ENCODE results near the gene EEF1A2.
"Not testable (repeated sequence)": the region's sequence is repeated elsewhere in the genome, so short reads cannot be mapped to it uniquely, and the experiment has no call there.

The EEF1A2 gene

GRCh38 chr20:63519668-63520503 is 21.0 kb upstream of the EEF1A2 start:
- DNase-seq: peak; percentile 69

GRCh38 chr20:63518946-63519667 is 20.2 kb upstream of the EEF1A2 start:
- DNase-seq: no peak

DNA sequence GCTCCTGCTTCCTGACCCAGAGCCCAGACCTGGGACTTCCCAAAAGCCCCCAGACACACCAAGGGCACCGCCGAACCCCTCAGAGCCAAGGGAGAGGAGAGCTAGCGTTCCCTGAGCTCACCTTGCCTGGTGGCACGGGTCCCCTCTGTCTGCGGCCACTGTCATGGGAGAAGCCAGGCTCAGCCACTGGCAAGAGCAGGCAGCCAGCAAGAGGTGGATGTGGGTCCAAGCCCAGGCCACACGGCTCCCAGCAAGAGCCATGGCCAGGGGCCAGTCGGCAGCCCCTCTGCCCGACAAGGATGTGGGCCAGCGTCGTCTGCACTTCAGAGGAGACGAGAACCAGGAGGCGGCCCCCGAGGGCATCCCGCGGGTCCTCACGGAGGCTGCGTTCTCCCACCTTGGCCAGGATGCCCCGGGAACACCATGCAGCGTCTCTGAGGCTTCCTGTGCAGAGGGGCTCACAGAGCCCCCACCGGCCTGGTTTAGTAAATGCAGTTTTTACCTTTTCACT is 19.5 kb upstream of the EEF1A2 start:
- DNase-seq: no peak

DNA sequence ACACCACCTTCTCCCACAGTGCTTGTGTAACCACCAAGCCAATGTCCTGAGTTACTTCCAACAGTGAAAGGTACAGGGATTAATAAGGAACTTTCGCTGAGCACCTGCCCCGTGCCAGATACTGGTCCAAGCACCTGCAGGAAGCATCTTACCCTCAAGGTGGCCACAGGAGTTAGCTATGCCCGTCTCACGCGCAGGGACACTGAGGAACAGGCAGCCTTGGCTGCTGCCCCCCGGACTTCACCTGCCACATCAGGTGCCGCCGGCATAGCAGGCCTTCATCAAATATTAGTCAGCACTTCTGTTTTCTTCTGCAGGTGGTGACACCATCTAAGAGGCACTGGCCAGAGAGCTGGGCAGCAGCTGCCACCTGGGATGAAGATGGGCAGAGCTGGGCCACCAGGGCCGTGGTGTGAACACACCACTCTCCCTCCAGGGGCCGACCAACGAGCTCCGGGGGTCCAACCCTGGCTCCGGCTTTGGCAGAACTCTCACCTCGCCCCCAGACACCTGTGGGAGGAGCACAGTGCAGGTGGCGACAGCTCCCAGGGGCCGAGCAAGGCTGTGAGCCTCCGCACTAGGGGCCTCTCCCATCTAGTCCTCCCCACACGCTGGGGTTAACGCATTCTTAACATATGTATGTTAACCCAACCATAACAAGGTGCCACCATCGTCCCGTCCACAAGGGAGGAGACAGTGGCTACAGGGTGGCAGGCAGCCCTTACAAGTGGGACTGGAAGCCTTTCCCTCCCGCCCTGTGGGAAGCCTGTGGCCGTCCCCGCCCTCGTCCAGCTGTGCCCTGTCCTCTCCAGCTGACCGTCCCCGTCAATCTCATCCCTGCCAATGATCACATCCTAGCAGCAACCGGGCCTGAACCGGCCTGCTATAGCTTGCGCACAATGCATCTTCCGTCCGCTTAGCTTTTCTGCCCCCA is 18.8 kb upstream of the EEF1A2 start:
- no peak for DNase-seq

GRCh38 chr20:63514520-63514919 is 15.6 kb upstream of the EEF1A2 start:
- DNase-seq: not testable (repeated sequence)

GRCh38 chr20:63513207-63513606 is 14.3 kb upstream of the EEF1A2 start:
- no peak for DNase-seq

GRCh38 chr20:63509088-63509564 is 10.2 kb upstream of the EEF1A2 start:
- DNase-seq: peak; percentile 28

GRCh38 chr20:63508072-63508768 is 9.3 kb upstream of the EEF1A2 start:
- peak; percentile 63 for DNase-seq

DNA sequence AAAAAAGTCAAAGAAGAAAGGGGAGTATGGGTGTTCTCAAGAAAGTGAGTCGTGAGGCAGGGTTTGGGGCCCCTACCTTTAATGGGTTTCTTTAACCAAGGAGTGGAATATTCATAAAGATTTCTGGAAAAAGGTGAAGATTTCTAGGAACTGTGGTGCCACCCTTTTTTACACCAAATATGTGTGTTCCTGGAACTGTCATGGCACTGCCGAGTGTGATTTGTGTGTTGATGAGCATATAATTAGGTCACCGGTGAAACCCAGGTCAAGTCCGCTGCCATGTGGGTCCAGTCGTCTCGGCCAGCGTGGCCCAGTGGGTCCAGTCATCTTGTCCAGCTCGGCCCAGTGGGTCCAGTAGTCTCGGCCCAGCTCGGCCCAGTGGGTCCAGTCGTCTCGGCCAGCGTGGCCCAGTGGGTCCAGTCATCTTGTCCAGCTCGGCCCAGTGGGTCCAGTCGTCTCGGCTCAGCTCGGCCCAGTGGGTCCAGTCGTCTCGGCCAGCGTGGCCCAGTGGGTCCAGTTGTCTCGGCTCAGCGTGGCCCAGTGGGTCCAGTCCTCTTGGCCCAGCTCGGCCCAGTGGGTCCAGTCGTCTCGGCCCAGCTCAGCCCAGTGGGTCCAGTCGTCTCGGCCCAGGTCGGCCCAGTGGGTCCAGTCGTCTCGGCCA is 8.3 kb upstream of the EEF1A2 start:
- DNase-seq: no peak

GRCh38 chr20:63505723-63506122 is 6.8 kb upstream of the EEF1A2 start:
- no peak for DNase-seq

GRCh38 chr20:63505281-63505680 is 6.4 kb upstream of the EEF1A2 start:
- no peak for DNase-seq

- DNase-seq: no peak
These were observed 5.8 kb upstream of the EEF1A2 start for GRCh38 chr20:63504642-63505041.

GRCh38 chr20:63503524-63503923 is 4.6 kb upstream of the EEF1A2 start:
- DNase-seq: no peak

DNA sequence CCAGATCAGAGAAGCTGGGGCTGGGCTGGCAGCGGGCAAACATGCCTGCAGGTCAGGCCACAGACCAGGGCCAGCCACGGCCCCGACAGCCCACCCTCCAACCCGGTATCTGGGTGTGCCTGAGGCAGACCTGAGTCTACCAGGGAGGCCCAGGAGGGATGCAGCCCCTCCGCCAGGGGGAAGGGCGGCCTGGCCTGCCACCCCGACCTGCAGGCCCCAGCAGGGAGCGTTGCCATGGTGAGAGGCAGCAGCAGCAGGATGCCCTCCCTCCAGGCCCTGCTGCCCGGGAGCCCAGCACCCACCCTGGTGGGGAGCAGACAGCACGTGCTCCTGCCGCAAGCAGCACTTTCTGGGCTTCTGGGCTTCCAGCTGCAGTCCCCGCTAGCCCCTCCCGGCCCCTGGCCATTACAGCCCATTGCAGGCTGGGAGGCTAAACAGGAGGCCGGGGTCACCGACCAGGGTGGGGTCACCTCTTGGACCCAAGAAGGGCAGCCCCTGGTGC is 3.8 kb upstream of the EEF1A2 start:
- DNase-seq: peak; percentile 42

- DNase-seq: peak; percentile 82
These were observed 3.2 kb upstream of the EEF1A2 start for GRCh38 chr20:63501818-63502670.

- no peak for DNase-seq
These were observed 2.3 kb upstream of the EEF1A2 start for GRCh38 chr20:63500902-63501817.

GRCh38 chr20:63500151-63500901 is 1.4 kb upstream of the EEF1A2 start:
- no peak for DNase-seq

GRCh38 chr20:63499338-63499969 is 571 bp upstream of the EEF1A2 start:
- peak; percentile 72 for DNase-seq

Data from NCI-H1436 (cell line).